DLD1 (cell line): ENCODE measurements around the gene OGFOD3.

Experiments
- in situ Hi-C: cut with HindIII; loops from 2 replicates; pipeline ENCODE4 v1.10.0; 2017; ENCODE audit warnings: low sequenced_read_pairs

The OGFOD3 gene

DNA sequence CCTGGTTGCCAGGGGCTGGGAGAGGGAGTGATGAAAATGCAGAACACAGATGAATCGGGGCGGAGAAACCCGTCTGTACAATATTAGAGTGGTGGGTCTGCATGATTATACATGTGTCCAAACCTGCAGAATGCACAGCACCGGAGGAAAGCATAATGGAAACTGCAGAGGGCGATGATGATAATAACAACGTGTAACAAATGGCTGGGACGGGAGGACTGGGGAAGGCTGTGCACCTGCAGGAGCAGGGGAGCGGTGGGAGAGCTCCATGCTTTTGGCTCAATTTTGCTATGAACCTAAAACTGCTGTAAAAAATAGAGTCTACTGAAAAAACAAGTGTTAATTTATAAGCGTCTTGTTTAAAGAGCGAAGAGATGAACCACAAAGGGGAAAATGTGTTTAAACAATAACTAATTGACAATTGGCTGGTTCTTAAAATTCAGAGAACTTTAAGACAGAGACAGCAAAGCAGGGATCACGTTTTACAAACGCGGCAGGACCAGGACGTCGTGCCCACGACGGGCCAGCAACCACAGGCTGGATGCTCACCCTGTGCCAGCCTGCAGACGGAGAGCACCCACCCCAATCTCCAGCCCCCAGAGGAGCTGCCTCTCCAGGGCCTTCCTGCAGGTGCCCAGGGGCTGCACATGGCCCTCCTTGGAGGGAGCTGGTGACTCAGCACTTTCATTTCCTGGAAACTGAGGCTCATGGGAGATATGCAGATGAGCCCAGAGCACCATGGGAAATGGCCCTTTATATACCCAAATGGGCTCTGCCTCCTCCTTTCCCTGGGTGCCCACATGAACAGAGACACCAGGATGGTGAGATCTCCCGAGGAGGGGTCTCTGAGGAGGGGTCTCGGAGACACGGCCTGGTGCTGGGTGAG is 59.7 kb downstream of the OGFOD3 start, which contains the start of gene TEX19:
Gene TEX19, plus strand, starts transcription at position 783 of the 886 bp plus-strand sequence. CDS start 2,904 bp downstream, outside the sequence.
- in situ Hi-C loops, result no loop called here

DNA sequence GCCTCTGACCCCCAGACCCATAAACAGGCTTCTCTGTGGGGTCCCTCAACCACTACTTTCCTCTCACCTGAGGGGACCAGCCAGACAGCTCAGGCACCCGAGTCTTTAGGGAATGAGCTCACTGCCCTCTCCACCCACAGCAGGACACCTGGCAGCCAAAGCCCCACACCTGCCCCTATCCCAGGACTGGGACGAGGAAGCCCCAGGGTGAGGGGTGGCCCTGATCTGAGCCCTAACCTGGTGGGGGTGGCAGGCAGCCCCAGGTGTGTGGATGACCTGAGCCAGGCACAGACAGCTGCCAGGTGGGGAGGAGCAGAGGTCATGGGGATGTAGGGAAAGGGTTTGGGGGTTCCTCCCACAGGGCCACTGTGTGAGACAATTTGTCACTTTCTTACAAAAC is 61.0 kb downstream of the OGFOD3 start:
- in situ Hi-C loops, result no loop called here

DNA sequence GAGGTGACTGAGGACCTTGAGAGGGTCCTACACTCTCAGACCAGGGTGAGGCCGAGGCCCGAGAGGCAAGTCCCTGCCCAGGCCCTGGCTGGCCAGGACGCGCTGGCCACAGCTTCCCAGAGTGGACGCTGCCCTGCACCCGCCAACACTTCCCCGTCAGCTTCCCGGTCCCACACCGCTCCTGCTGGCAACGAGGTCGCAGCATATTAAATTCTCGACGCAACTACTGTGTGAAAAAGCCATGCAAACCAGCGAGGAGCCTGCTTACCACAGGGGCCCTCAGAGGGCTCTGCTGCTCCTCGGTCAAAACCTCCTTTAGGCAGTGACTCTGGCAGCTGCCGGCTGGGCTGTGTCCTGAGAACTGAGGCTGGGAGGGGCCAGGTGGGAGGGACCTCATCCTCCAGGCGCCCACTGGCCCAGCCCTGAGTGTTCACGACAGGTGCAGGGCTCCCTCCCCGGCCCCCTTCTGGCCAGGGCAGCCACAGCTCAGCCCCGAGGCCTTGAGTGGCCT is 61.5 kb downstream of the OGFOD3 start:
- in situ Hi-C loops, result no loop called here

DNA sequence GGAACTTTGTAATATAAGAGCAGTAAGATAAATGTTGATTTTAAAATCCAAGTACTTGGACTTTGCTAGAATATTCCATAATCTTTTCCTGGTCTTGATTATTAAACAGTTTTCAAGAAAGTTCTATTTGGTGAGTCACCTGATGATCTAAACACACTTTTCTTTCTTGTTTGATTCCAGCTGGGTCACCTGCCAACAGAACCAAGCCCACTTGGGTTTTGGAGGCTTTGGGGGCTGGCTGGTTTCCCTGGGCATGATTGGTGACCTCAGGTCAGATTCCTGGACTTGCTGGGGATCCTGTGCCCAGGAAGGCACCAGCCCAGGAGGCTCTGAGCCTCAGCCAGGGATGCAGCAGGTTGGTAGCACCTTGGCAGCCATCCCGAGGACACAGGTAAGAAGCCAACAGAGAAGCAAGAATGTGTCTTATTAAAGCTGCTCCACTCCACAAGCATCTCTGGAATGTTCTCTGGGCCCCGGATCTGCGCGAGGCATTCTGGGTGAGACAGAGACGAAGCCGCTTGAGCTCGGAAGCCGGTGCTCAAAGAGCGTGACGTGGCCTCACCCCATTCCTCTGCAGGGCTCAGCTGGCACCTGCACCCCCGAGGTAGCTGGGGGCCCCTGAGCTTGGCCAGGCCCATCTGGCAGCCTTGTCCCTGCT is 62.5 kb downstream of the OGFOD3 start:
- in situ Hi-C loops, result no loop called here

DNA sequence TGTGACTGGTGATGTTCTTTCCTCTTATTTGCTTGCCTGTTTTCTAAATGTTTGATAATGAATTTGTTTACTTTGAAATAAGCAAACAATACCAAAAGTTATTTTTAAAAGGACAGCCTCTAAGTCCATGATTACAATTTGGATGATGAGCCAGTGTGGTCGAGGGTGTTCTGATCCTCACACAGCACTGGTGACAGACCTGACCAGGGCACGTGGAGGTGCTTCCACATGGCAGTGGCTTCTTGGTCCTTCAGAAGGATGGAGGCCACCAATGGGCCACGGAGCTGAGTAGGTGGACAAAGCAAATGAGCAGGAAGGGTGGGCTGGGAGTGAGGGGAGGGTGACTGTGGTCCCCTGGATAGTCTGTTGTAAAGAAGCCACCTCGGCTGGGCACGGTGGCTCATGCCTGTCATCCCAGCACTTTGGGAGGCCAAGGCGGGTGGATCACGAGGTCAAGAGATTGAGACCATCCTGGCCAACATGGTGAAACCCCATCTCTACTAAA is 63.5 kb downstream of the OGFOD3 start:
- in situ Hi-C loops, result no loop called here

DNA sequence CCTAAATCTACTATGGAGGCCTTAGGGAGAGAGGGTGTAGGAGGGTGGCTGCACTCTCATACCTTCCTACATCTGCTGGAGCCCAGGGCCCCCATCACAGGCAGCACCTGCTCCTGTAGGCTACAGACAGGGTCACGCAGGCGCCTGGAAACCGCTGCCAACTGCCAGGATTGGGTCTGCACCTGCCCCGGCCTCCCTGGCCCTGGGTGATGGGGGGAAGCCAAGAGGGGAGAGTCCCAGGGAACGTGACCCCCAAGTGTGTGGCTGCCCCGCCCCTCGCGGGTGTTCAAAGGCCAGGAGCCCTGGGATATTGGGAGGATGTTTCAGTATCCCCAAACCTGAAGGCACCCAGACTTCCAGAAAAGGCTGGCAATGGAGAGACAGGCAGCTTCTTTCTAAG is 64.9 kb downstream of the OGFOD3 start:
- in situ Hi-C loops, result no loop called here

DNA sequence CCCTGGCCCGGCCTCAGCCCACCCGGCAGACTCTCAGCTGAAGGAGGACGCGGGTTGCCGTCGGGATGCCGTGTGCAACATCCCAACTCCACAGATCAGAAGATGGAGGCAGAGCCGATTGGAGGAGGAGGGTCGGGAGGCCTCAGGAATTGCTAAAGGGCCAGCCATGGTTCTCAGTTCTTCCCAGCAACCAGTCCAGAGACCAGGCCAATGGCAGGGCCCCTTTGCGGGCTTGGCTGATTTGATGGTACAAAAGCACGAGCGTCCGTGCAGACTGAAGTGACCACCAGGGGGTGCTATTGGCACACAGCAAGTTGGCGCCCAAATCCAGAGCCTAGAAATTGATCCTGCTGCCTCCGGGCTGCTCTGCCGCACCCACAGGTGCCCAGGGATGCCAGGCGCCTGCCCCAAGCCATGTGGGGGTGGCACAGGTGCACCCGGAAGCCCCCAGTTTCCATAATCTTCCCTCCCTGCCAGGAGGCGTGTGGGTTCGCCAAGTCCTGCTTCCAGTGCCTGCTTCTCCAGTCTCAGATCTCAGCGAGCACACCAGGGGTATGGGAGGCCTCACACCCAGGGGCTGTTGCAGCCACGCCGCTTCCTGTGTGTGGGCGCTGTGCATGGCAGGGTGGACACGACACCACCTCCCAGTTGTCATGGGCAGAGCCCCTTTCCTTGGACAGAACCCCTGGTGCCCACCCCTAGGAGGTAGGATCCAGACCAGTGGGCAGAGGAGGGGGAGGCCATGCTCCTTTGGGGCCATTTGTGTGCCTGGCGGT is 66.5 kb downstream of the OGFOD3 start:
- in situ Hi-C loops, result no loop called here

DNA sequence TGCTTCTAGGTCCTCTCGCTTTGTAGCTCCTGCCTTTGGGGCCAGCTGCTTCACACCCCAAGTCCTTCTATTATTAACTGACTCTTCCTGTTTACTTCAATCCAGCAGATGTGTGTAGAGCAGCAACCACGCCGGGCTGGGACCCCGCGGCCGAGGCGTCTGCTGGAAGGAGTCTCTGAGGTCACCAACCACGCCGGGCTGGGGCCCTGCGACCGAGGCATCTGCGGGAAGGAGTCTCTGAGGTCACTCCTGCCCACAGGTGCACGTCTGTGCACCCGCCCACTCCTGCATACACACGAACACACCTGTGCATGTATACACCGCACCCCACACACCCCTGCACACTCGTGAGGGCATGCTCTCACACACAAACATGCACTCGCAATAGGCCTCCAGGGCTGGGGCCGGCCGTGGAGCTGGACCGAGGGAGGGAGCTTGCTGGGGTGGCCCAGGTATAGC is 67.1 kb downstream of the OGFOD3 start:
- in situ Hi-C loops, result no loop called here

DNA sequence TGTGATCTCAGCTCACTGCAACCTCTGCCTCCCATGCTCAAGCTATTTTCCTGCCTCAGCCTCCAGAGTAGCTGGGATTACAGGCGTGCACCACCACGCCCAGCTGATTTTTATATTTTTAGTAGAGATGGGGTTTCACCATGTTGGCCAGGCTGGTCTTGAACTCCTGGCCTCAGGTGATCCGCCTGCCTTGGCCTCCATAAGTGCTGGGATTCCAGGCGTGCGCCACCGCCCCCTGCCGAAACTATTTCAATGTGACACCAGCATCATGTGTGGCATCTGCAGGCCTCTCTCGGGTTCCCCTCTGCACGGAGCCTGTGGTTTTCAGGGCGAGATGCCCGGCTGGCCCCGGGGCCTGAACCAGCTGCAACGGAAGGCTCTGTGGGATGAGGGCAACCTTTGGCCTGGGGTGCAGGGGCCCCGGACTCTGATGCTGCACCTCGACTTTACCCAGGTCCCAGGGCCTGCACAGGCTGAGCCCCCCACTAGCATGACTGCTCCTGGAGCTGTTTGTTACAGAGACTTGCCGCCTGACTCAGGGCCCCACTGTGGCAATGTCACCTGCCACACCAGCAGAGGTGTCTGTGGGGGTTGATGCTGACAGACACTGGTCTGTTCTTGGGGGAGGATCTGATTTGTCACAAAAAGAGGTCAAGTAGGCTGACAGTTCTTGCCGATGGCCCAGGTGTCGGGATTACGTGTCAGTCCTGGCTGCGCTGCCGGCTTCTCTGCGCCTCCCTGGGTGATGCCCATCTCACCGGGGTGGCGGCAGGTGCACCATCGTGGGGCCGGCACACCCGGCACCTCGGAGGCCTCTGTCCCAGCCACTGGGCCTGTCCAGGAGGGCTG is 68.0 kb downstream of the OGFOD3 start:
- in situ Hi-C loops, result no loop called here

DNA sequence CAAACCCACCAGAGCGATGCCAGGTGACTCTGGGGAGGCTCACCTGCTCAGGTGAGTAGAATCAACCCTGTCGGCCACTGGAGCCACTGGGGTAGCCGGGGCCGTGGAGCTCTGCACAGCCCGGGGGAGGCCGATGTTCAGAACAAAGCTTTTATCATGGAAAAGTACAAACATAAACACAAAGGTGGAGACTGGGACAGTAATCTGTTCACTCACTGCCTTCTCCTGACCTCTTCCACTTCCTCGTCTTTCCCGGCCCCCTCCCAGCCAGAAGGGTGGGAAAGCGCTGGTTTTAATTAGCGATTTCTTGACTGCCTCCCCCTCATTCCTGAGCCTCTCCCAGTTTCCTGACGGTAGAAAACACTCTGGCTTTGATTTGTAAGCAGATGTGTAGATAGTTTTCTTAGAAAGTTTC is 69.1 kb downstream of the OGFOD3 start:
- in situ Hi-C loops, result loop anchor here (10.0 kb wide), 1 partner anchor 486 kb away; no protein-coding TSS in a partner anchor

DNA sequence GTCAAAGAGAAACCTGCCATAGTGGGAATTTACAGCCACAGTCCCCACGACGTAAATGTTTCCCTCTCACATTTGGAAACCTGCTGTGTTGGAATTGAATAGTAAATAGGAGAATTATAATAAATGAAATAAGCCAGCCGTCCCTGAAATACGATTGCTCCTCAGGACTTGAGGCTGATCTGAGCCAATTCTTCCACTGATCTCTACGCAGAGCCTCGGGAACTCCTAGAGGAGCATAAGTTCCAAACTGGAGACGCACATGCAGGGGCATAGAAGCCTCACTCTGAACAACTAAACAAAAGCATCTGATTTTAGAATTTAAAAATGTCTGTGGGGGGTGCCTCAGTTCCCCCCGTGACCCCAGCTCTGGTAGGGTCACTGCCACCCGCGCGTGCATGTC is 69.5 kb downstream of the OGFOD3 start:
- in situ Hi-C loops, result loop anchor here (10.0 kb wide), 1 partner anchor 486 kb away; no protein-coding TSS in a partner anchor

DNA sequence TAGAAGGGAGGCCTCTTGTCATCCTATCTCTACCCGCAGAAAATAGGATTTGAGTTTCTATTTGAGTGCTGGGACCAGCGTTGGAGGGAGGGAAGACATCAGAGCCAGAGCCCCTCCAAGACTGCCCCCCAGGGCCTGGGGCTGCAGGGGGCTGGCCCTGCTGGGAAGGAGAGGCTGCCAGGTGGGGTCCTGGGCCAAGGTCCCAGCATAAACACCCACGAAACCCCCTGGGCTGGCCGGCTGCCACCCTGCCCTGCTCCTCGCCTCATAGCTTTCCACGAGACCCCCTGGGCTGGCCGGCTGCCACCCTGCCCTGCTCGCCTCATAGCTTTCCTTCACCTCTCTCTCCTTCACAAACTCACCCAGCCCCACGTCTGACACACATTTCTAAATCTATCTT is 70.0 kb downstream of the OGFOD3 start:
- in situ Hi-C loops, result loop anchor here (10.0 kb wide), 1 partner anchor 486 kb away; no protein-coding TSS in a partner anchor

DNA sequence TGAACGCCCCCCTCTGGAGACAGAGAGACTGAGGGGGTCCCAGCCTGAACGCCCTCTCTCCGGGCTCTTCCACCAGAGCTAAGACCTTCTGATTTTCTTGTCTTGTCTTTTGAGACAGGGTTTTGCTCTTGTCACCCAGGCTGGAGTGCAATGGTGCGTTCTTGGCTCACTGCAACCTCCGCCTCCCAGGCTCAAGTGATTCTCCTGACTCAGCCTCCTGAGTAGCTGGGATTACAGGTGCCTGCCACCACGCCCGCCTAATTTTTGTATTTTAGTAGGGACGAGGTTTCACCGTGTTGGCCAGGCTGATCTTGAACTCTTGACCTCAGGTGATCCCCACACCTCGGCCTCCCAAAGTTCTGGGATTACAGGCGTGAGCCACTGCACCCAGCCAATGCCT is 70.4 kb downstream of the OGFOD3 start:
- in situ Hi-C loops, result loop anchor here (10.0 kb wide), 1 partner anchor 487 kb away; no protein-coding TSS in a partner anchor

DNA sequence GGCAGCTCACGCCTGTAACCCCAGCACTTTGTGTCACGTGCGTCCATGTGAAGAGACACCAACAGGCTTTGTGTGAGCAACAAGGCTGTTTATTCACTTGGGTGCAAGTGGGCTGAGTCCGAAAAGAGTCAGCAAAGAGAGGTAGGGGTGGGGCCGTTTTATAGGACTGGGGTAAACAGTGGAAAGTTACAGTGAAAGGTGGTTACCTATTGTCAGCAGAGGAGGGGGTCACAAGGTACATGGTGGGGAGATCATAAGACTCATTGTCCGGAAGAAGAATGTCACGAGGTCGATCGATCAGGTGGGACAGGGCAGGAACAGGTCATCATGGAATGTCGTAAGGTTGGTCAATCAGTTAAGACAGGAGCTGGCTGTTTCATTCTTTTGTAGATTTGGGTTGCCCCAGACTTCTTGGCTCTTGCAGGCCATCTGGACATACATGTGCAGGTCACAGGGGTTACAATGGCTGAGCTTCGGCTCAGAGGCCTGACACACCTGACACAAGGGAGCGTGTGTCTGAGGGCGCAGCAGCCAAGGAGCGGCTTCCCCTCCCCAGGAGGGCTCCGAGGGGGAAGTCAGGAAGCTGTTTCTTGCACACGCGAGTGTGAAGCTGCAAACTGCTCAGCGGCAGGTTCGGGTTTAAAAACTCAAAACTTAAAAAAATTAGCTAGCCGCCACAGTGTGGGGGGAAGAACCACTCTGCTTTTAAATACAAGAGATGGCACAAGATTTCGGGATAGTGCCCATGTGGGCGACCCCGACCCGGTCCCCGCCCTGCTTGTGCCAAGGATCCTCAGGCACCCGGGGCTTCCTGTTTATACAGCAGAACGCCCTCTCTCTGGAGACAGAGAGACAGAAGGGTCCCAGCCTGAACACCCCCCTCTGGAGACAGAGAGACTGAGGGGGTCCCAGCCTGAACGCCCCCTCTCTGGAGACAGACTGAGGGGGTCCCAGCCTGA is 71.8 kb downstream of the OGFOD3 start:
- in situ Hi-C loops, result loop anchor here (10.0 kb wide), 1 partner anchor 488 kb away; no protein-coding TSS in a partner anchor

DNA sequence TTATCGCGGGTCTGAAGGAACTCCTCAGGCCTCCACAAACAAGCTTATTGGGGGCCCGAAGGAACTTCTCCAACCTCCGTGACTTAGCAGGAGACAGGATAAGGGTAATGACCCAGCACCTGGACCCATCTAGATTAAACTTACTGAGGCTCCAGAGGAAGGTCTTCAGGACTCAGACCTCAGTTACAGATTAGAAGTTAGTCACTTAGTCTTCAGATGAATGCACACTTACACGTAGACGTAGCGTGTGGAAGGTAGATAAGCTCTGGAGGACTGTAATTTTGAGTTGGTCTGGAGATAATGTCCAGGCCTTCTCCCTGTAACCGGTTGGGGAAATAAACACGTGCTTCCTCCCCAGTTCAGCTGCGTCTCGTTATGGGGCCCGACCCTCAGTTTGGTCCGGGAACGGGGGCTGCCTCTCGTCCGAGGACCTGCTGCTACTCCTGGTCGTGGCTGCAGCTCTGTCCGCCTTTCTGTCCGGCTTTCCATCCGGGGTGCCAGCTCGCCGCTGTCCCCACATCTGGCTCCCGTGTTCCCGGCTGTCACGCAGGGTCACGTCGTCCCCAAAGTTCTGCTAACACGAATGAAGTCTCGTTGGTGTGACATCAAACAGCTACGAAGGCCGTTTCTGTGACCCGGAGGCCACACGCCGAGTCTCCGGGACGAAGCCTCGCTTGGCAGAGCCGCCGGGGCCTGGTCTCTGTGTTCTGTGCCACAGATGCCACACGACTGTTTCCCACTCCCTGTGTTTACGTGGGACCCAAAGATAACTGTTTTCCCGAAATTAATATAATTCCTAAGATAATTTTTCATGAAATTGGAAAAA is 73.0 kb downstream of the OGFOD3 start:
- in situ Hi-C loops, result loop anchor here (10.0 kb wide), 1 partner anchor 489 kb away; no protein-coding TSS in a partner anchor

DNA sequence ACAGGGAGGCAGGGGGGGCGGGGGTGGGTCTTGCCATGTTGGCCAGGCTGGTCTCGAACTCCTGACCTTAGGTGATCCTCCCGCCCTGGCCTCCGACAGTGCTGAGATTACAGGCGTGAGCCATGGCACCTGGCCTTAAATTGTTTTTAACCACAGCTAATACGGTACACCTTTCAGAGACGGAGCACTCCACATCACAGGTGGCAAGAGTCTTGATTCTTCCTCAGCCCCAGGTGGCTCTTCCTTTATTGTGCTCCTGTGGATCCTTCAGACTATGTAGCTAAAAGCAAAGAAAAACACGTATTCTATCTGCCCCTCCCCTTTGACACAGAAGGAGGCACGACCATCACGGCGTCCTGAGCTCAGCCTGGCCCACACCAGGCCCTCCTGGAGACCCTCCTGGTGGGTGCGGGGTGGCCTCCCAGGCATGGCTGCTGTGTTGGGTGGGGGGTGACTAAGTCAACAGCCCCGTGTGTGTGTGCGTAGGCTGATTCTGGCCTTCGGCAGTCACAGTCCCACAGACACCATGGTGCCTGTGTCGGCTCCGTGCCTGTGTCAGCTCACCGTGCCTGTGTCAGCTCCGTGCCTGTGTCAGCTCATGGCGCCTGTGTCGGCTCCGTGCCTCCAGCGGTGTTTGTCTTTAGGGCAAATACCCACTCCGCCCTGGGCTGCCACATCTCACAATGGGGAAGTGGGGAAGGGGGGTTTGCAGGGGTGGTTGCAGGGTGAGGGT is 74.0 kb downstream of the OGFOD3 start:
- in situ Hi-C loops, result loop anchor here (10.0 kb wide), 1 partner anchor 490 kb away; no protein-coding TSS in a partner anchor

DNA sequence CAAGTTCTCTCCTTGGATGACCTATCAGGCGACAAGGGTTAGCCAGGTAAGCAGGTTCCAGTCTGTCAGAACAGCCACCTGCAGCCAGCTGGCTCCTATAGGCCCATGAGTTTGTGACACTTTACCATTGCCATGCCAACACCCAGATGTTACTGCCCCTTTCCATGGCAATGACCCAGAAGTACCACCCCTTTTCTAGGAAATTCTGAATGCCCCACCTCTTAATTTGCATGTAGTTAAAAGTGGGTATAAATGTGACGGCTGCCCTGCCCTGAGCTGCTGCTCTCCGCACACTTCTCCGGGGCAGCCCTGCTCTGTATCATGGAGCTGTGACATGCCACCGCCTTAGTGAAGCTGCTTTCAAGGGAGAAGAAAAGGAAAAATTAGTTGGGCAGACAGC is 74.8 kb downstream of the OGFOD3 start:
- in situ Hi-C loops, result loop anchor here (10.0 kb wide), 1 partner anchor 491 kb away; no protein-coding TSS in a partner anchor
